NT2/D1 (cell line): ENCODE measurements around the gene RAPGEF4.

Experiments
- DNase-seq: peaks from one replicate; pipeline ENCODE4 v3.0.0-alpha.2; 2011; ENCODE audit warnings: low read depth, low spot score
- H3K27me3 ChIP-seq: 2 replicates; pipeline ENCODE4 v1.6.0; 2011; ENCODE audit warnings: mild to moderate bottlenecking; ENCODE audit not compliant: insufficient read length, insufficient read depth
- H3K36me3 ChIP-seq: 2 replicates; pipeline ENCODE4 v1.6.1; 2011; ENCODE audit warnings: mild to moderate bottlenecking, low read length, mixed read lengths; ENCODE audit not compliant: insufficient read depth, insufficient read length
- H3K4me1 ChIP-seq: 2 replicates; pipeline ENCODE4 v1.5.1; 2011; ENCODE audit not compliant: insufficient read depth, insufficient read length
- H3K4me3 ChIP-seq: 2 replicates; pipeline ENCODE4 v1.5.1; 2011; ENCODE audit warnings: low read depth; ENCODE audit not compliant: insufficient read length
- H3K9ac ChIP-seq: 2 replicates; pipeline ENCODE4 v1.6.0; 2011; ENCODE audit warnings: low read depth; ENCODE audit not compliant: insufficient read length
- H3K9me3 ChIP-seq: 2 replicates; pipeline ENCODE4 v1.5.1; 2011; ENCODE audit warnings: mild to moderate bottlenecking, low read length; ENCODE audit not compliant: insufficient read depth
- SUZ12 ChIP-seq: IDR thresholded peaks from 2 replicates; pipeline ENCODE4 v1.6.1; 2011; ENCODE audit not compliant: insufficient read length, insufficient read depth; ENCODE audit errors: extremely low read depth
- YY1 ChIP-seq: IDR thresholded peaks from 2 replicates; pipeline ENCODE4 v1.6.1; 2011; ENCODE audit not compliant: insufficient read length, insufficient read depth
- ZNF274 ChIP-seq: IDR thresholded peaks from 2 replicates; pipeline ENCODE4 v1.6.1; 2011; ENCODE audit warnings: mild to moderate bottlenecking, low read depth, low read length

Gene RAPGEF4

GRCh38 chr2:172849519-172850217 lies 114.0 kb downstream of the RAPGEF4 start:
- DNase-seq = no peak
- H3K9me3 ChIP-seq = peaks cover 17% of the 10 kb centered on the region; the same call in 1 of the 2 replicates
- no peaks in the 10 kb centered on the region for H3K36me3 ChIP-seq
- no peak overlapping the region for H3K9ac ChIP-seq
- TF ChIP-seq SUZ12 (no peak), YY1 (no peak), ZNF274 (no peak)
- H3K4me1 ChIP-seq = no peaks in the 10 kb centered on the region
- H3K27me3 ChIP-seq = no peaks in the 10 kb centered on the region
- H3K4me3 ChIP-seq = no peak overlapping the region

DNA sequence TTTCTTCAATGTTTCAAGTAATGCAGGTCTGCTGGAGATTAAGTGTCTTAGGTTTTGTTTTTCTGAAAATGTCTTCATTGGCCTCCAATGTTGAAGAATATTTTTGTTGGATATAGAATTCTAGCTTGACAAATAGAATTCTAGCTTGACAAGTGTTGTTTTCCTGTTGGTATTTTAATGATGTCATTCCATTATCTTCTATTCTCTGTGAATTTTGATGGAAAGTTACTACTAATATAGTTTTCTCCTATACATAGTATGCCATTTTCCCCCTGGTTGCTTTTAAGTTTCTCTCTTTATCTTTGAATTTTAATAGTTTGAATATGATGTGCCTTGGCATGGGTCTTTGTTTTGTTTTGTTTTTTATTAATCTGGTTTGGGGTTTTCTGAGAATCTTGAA lies 119.9 kb downstream of the RAPGEF4 start:
- H3K4me3 ChIP-seq = no peak overlapping the region
- TF ChIP-seq ZNF274 (no peak), SUZ12 (no peak), YY1 (no peak)
- H3K36me3 ChIP-seq = no peaks in the 10 kb centered on the region
- H3K4me1 ChIP-seq = no peaks in the 10 kb centered on the region
- no peak overlapping the region for H3K9ac ChIP-seq
- peaks cover 17% of the 10 kb centered on the region; the same call in 1 of the 2 replicates for H3K9me3 ChIP-seq
- DNase-seq = no peak
- no peaks in the 10 kb centered on the region for H3K27me3 ChIP-seq

GRCh38 chr2:172856606-172857005 lies 121.0 kb downstream of the RAPGEF4 start:
- Histone ChIP-seq H3K27me3 (no peaks in the 10 kb centered on the region), H3K9me3 (peaks cover 15% of the 10 kb centered on the region; the same call in 1 of the 2 replicates), H3K36me3 (no peaks in the 10 kb centered on the region), H3K9ac (no peak overlapping the region), H3K4me1 (no peaks in the 10 kb centered on the region), H3K4me3 (no peak overlapping the region)
- TF ChIP-seq SUZ12 = no peak
- no peak for TF ChIP-seq ZNF274
- TF ChIP-seq YY1 = no peak
- no peak for DNase-seq

- no peak overlapping the region for H3K9ac ChIP-seq
- H3K27me3 ChIP-seq = no peaks in the 10 kb centered on the region
- no peak for TF ChIP-seq YY1
- TF ChIP-seq ZNF274 = no peak
- no peak for TF ChIP-seq SUZ12
- no peak overlapping the region for H3K4me3 ChIP-seq
- no peaks in the 10 kb centered on the region for H3K4me1 ChIP-seq
- no peaks in the 10 kb centered on the region for H3K36me3 ChIP-seq
- H3K9me3 ChIP-seq = no peaks in the 10 kb centered on the region
- DNase-seq = no peak
These were observed 122.8 kb downstream of the RAPGEF4 start for GRCh38 chr2:172858473-172858745.

- TF ChIP-seq SUZ12 = no peak
- no peak for TF ChIP-seq YY1
- TF ChIP-seq ZNF274 = no peak
- DNase-seq = no peak
- Histone ChIP-seq H3K9me3 (no peaks in the 10 kb centered on the region), H3K4me1 (no peaks in the 10 kb centered on the region), H3K9ac (no peak overlapping the region), H3K36me3 (no peaks in the 10 kb centered on the region), H3K27me3 (no peaks in the 10 kb centered on the region), H3K4me3 (no peak overlapping the region)
These were observed 124.1 kb downstream of the RAPGEF4 start for GRCh38 chr2:172859581-172860335.

DNA sequence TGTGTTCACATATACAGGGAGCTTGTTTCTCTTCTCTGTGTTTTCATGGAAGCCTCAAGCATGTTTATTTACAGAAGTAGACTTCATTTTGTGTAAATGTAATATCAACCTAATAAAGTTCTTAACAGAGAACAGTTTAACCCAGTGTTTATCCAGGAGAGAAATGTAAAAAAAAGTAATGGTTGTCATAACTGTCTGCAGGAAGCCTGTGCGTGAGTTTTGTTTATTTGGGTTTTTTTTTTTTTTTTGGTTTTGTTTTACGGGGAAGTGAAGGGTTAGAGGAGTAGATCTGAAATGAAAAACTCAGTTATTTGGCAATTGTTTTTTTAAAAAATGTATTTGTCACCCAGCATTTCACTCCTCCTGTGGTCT lies 124.7 kb downstream of the RAPGEF4 start:
- Histone ChIP-seq H3K4me3 (no peak overlapping the region), H3K4me1 (no peaks in the 10 kb centered on the region), H3K9ac (no peak overlapping the region), H3K36me3 (no peaks in the 10 kb centered on the region), H3K9me3 (no peaks in the 10 kb centered on the region), H3K27me3 (no peaks in the 10 kb centered on the region)
- TF ChIP-seq ZNF274 = no peak
- no peak for TF ChIP-seq YY1
- no peak for TF ChIP-seq SUZ12
- DNase-seq = no peak

DNA sequence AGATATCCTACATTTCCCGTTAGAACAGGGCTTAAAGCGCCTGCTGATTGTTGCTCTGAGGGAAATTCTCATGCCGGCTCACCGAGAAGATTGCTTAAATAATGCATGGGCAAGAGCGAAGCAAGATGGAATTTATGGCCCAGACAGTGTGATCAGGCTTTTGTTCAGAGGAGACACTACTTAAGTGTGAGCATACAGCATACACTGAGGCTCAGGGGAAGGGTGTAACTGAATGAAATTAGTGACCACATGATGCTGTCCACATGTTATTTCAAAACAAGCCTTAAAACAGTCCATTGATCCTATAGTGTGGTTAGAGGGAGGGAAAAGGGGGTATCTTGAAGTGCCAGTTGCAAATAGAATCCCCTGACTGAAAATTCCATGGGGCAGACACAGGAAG lies 125.5 kb downstream of the RAPGEF4 start:
- no peak overlapping the region for H3K9ac ChIP-seq

More for the DNA sequence above, 125.5 kb downstream of the RAPGEF4 start:
- TF ChIP-seq YY1 (no peak), ZNF274 (no peak), SUZ12 (no peak)
- no peaks in the 10 kb centered on the region for H3K27me3 ChIP-seq
- H3K9me3 ChIP-seq = no peaks in the 10 kb centered on the region
- H3K36me3 ChIP-seq = no peaks in the 10 kb centered on the region
- H3K4me3 ChIP-seq = no peak overlapping the region
- no peaks in the 10 kb centered on the region for H3K4me1 ChIP-seq
- DNase-seq = no peak
